ENCODE measurements around the gene UBAP1L.
"Not testable (repeated sequence)": the region's sequence is repeated elsewhere in the genome, so short reads cannot be mapped to it uniquely, and the experiment has no call there.

The UBAP1L gene

DNA sequence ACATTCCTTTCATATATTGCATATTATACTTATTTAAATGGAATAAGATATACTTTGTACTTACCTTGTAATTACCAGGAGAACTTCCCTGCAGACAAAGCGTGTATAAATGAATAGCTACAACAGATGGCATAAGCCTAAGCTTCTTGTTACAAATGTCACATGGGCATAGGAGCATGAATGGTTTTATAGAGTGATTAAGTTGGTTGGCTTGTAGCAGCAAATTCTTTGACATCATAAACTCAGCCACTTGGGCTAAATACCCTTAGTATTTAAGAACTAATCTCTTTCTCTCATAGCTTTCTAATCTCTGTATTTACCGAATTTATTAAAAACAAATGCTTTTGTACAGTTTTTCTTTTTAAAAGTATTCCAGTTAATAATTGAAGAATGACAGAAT lies at the start of gene UBAP1L:
Gene UBAP1L, minus strand, starts transcription at position 115 of the 400 bp plus-strand sequence. CDS start 8,985 bp downstream, outside the sequence.
- FAIRE-seq, result no peak
- no peak for DNase-seq (ENCODE audit: extremely low spot score, insufficient read length, low read depth)

DNA sequence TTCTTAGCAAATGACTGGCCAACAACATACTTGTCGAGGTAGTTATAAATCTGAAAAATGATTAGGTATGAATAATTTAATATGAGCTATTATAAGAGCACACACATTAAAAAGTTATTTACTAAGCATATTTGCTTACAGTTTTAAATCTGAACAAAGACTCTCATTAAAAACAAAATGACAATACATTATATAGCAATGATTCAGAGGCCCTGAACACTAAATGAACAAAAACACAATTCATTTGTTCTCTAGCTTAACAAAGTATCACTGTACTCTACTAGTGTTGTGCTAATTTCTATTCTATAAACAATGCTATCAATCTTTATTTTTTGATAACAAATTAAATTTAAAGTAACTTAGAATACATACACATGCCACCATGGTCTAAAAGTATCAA lies 49.1 kb upstream of the UBAP1L start:
- FAIRE-seq (no peak), DNase-seq (ENCODE audit: extremely low spot score, insufficient read length, low read depth) (no peak)

DNA sequence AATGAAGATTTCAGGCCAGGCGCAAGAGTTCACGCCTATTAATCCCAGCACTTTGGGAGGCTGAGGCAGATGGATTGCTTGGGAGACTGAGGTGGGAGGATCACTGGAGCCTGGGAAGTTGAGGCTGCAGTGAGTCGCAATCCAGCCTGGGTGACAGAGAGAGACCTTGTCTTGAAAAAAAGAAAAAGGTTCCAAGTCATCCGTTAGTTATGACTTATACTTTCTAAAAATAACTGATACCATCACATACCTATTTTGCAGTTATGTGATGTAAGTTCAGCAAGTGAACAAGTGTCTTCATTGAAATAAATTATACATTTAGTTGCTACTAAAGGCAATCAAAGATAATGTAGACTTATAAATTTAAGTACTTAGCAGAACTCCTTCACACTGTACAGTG lies 48.0 kb upstream of the UBAP1L start:
- FAIRE-seq, result no peak

DNA sequence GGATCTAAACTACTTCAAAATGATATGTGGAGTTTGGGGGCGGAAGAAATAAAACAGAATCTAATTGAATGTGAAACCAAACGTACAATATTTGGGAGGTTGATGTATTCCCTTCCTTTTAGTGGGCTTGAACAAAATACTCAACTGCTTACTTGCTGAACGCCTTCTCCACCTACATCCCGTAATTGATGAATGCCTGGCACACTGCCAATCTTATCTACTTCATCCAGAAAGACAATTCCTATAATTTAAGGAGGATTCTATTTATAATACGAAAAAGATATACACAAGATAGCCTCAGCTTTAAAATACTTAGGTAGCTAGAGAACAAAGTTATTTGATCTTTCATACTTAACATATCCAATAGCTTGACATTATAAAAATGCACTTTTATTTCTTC lies 41.7 kb upstream of the UBAP1L start:
- no peak for DNase-seq (ENCODE audit: extremely low spot score, insufficient read length, low read depth)
- FAIRE-seq, result no peak

More for the DNA sequence above, 48.0 kb upstream of the UBAP1L start:
- DNase-seq (ENCODE audit: extremely low spot score, insufficient read length, low read depth), result no peak

DNA sequence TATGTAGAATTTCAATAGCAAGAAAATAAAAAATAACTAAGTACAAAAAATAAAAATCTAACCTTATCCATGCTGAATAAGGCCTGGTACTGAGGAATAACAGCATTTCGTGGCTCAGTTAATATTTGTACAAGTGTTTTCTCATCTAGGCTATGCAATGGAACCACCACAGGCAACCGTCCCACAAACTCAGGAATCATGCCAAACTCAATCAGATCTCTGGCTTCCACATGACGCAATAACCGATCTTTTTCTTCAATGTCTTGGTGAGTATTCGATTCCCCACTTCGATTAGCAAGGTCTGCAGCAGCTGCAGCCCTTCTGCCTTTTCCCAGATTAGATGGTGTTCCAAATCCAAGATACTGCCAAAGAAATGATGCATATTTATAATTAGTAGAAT lies 39.7 kb upstream of the UBAP1L start:
- no peak for FAIRE-seq

DNA sequence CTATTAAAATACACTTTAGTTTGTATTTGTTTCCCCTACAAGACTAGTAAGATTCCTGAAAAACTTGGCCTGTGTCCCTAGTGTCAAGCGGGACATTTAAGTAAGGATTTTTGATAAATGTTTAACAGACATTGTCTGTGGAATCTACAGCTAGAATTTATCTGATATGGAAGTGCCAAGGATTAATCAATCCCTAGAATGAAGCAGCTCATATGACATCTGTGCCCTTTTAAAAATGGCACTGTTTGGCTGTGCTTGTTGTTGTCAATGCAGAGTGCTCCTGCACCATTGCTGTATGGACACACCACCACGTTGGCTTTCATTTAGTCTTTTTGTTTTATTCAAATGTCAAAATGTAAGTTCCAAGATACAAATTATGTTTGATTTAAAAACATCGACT lies 32.9 kb upstream of the UBAP1L start:
- FAIRE-seq (no peak), DNase-seq (ENCODE audit: extremely low spot score, insufficient read length, low read depth) (no peak)

More for the DNA sequence above, 39.7 kb upstream of the UBAP1L start:
- DNase-seq (ENCODE audit: extremely low spot score, insufficient read length, low read depth), result no peak

DNA sequence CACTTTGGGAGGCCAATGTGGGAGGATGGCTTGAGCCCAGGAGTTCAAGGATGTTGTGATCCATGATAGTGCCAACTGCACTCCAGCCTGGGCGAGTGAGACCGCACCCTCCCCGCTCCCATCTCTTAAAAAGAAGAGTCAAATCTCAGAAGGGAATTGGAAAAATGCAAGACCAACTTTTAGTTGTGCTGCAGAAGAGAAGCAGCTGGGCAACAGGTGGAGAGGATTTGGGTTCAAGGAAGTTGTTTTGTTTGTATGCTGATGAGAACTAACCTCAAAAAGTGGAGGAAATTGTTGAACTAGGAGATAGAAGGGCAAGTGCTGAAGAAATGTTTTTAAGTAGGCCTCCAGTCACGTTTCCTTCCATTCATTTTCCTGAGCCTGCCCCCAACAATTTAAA lies 31.4 kb upstream of the UBAP1L start:
- FAIRE-seq (no peak), DNase-seq (ENCODE audit: extremely low spot score, insufficient read length, low read depth) (no peak)

DNA sequence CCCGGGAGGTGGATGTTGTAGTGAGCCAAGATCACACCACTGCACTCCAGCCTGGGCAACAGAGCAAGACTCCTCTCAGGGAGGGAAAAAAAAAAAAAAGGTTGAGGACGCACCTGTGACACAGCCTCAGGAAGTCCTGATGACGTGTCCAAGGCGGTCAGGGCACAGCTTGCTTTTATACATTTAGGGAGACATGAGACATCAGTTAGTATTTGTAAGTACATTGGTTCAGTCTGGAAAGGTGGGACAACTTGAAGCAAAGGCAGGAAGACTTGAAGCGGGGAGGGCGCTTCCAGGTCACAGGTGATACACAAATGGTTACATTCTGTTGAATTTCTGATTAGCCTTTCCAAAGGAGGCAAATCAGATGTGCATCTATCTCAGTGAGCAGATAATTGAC lies 23.6 kb upstream of the UBAP1L start:
- DNase-seq (ENCODE audit: extremely low spot score, insufficient read length, low read depth); FAIRE-seq: not testable (repeated sequence)

DNA sequence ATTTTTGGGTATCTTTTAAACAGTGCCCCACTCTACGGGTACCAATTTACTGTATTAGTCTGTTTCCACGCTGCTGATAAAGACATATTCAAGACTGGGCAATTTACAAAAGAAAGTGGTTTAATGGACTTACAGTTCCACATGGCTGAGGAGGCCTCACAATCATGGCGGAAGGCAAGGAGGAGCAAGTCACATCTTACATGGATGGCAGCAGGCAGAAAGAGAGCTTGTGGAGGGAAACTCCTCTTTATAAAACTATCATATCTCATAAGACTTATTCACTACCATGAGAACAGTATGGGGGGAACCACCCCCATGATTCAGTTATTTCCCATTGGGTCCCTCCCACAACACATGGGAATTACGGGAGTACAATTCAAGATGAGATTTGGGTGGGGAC lies 22.9 kb upstream of the UBAP1L start:
- FAIRE-seq; DNase-seq (ENCODE audit: extremely low spot score, insufficient read length, low read depth): not testable (repeated sequence)

DNA sequence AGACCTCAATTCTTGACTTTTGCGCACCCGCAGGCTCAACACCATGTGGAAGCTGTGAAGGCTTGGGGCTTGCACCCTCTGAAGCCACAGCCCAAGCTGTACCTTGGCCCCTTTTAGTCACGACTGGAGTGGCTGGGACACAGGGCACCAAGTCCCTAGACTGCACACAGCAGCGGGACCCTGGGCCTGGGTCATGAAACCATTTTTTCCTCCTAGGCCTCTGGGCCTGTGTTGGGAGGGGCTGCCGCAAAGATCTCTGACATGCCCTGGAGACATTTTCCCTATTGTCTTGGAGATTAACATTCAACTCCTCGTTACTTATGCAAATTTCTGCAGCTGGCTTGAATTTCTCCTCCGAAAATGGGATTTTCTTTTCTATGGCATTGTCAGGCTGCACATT lies 22.1 kb upstream of the UBAP1L start:
- DNase-seq (ENCODE audit: extremely low spot score, insufficient read length, low read depth); FAIRE-seq: not testable (repeated sequence)

DNA sequence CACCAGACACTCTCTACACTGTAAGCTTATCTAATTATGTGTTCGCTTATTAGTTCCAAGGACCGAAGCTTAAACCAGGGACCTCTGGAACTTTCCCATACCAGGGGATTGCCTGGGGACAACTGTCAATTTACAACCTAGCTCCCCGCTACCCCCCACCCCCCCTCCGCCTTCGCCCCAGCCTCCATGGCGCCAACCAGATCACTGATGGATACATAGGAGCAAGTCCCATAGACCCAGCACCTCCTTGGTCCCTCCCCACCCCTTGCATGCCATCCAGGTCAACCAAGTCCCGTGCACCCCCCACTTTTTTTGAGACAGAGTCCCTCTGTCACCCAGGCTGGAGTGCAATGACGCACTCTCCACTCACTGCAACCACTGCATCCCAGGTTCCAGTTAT lies 19.5 kb upstream of the UBAP1L start:
- FAIRE-seq, result no peak
- DNase-seq (ENCODE audit: extremely low spot score, insufficient read length, low read depth), result no peak

DNA sequence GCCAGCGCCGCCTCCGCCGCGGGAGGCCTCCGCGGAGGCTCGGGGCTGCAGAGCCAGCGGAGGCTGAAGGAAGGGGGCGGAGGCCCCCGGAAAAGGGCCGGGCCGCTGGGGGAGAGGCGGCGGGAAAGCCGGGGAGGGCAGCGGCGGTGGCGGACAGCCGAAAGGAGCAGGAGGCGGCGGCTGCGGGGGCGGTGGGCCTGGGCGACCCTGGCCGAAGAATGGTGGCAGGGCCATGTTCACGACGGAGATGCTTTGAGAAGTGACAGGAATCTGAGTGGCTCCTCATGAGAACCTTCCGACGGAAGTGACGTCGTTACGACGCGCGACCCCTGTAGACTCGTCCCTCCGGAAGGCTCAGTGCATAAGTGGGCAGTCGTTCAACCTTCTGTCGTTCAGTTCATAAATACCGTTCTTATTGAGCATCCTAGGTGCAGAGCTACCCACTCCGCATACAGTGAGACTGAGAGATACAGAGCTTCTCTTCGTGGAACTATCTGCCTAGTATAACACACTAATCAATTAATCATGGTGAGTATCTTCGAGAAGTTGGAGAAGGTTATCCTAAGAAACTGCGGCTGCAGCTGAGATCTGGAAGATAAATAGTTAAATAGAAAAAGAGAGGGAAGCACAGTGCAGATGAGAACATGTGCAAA lies 18.7 kb upstream of the UBAP1L start, which contains the start of gene PDCD7:
Gene PDCD7, minus strand, starts transcription at position 261 of the 653 bp plus-strand sequence. Its CDS starts 27 bp downstream, at position 234.
- peak; percentile 96 for FAIRE-seq
- peak; percentile 89 for DNase-seq (ENCODE audit: extremely low spot score, insufficient read length, low read depth)

DNA sequence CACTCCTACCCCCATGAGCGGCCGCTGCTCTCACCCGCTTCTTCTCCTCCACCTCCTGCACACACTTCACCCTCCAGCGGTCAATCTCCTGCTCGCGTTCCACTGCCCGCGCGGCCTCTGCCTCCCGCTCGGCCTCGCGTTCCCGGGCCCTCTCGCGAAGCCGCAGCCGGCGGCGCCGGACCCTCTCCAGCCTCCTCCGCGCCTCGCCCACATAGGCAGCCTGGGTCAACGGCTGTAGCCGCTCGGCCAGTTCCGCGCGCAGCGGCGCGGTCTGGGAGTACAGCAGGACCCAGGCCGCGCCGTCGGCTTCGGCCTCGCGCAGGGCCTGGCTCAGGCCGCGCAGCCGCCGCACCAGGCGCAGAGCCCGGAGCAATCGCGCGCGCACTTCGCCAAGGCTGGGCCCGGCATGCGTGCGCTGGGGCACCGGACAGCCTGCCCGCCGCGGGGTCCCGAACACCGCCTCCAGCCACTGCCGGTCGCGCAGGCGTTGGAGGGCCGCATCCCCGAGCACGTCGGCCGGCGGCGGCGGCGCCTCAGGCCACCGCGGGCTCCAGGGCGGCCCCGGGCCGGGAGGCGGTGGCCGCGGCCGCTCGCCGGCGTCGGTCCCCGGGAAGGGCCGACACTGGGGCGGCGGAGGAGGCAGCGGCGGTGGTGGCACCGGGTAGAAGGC lies 18.0 kb upstream of the UBAP1L start:
- DNase-seq (ENCODE audit: extremely low spot score, insufficient read length, low read depth) (peak; percentile 39), FAIRE-seq (no peak)

DNA sequence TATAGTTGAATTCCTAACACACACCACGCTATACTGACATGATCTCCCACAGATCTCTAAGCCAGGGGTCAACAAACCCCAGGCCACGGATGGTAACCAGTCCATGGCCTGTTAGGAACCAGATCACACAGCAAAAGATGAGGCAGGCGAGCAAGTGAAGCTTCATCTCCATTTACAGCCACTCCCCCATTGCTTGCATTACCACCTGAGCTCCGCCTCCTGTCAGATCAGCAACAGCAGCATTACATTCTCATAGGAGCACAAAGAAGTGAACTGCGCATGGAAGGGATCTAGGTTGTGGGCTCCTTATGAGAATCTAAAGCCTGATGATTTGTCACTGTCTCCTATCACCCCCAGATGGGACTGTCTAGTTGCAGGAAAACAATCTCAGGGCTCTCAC lies 15.9 kb upstream of the UBAP1L start:
- FAIRE-seq (no peak), DNase-seq (ENCODE audit: extremely low spot score, insufficient read length, low read depth) (no peak)

DNA sequence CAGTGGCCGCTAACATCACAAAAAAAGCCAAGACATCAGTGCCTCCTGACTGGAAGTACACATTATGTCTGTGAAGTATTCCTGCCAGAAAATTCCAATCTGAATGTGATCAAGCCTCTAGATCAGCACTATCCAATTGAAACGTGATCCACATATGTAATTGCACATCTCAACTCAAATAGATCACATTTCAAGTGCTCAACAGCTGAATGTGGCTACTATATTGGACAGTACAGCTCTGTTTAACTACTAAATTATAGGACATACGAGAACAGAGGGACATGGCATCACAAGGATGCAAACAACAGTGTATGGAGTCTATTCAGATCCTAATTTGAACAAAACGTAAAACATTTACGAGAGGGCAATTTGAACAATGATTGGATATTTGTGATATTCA lies 542 bp upstream of the UBAP1L start:
- no peak for DNase-seq (ENCODE audit: extremely low spot score, insufficient read length, low read depth)
- FAIRE-seq, result no peak

DNA sequence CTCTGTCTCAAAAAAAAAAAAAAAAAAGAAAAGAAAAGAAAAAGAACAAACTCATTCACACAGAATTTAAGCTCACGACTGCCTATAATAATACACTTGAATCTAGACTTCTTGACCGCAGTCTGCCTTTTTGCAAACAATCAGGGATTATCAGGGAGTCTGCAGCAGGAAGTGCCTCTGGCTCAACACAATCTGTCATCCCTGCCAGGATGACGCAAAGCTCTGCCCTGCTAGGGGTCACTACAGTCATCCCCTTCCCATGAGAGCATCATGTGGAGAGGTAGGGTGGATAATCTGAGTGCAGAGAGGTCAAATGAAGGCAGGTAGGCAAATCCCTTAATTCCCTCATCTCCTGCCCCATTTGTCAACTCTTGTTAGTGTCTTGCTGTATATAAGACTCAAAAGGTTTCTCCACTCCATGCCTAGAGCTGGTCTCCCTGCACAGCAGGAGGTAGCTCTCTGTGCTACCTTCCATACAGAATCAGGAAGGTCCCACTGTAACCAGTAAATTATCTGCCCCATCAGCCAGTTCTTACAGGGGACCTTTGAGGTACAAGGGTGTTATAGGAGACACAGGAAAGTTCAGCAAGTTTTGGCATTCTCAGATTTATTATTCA lies 4.2 kb downstream of the UBAP1L start:
- FAIRE-seq, result no peak
- DNase-seq (ENCODE audit: extremely low spot score, insufficient read length, low read depth), result no peak

DNA sequence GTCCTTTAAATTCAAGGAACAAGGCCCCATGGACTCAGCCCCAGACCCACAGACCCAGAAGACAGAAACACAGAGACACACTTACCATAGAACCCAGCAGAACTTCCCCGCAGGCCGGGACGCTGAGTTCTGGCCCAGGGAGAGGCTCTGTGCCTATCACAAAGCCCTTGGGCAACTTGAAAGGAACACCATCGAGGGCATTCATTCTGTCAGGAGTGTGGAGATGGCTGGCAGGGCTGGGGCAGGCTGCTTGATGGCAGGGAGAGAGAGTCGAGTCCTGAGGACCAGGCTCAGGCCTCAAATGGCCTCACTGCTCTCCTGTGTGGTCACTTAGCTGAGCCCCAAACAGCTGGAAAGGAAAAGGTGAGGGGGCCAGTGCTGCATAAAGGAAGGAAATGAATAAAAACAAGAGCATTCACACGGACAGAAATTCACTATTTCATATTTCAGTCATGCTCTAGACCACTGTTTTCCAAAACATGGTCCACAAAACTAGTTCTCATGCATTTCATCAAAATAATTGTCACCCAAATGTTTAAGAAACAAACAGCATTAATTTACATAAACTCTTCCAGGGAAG lies 8.9 kb downstream of the UBAP1L start:
- FAIRE-seq (no peak), DNase-seq (ENCODE audit: extremely low spot score, insufficient read length, low read depth) (no peak)

DNA sequence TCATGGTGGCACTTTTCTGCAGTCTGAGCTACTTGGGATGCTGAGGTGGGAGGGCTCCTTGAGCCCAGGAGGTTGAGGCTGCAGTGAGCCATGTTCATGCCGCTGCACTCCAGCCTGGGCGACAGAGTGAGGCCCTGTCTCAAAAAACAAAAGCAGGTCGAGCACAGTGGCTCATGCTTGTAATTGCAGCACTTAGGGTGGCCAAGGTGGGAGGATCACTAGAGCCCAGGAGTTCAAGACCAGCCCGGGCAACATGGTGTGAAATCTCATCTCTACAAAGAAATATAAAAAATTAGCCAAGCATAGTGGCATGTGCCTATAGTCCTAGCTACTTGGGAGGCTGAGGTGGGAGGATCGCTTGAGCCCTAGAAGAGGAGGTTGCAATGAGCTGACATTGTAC lies 10.0 kb downstream of the UBAP1L start:
- FAIRE-seq, result no peak
- no peak for DNase-seq (ENCODE audit: extremely low spot score, insufficient read length, low read depth)

DNA sequence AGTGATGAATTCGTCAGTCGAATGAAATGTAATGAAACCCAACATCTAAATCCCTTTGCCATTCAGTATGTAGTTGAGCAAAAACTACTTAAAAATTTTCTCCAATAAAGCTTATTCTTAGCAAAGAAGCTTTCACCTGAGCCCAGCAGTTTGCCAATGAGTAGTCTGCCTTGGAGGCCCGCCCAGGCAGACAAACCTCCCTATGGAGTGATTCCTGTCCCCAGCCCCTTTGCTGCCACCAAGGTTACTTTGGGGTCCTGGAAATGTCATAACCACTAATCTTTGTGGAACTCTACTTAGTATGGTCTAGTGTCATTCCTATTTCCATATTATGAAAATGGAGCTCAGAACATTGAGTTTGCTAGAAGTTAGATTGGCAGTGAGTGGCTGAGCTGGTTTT lies 12.1 kb downstream of the UBAP1L start:
- DNase-seq (ENCODE audit: extremely low spot score, insufficient read length, low read depth) (no peak), FAIRE-seq (no peak)

DNA sequence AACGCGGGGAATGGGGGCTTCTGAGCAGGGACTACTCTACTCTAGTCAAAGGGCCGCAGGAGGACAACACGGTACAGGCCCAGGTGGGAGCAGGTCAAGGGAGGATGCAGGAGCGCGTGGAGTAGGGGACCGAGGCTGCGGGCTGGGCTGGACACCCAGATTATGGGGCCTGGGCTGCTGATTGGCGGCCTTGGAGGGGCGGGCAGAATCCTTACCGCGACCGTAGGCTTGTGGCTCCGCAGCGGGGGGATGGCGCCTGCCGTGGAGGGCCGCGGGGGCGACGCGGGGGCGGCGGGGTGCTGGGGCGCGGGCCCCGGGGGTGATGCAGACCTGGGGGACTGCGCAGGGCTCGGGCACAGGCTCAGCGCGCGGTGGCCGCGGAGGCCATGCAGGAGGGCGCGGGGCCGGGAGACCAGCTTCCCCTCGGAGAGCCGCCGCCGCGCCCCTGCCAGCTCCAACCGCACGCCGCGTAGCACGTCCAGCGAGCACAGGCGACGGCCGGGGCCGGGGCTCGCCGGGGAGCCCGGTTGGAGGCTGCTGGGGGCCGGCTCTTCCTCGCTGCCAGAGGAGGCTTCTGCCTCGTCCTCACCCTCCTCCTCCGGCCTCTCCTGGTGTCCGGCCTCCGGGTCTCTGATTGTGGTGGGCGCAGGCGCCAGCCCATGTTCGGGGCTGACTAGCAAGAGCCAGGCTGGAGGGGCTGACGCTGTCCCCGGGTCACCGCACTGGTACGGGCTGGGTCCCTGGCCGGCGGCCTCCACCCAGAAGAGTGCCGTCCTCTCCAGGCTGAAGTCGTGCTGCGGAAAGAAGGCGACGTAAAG lies 12.9 kb downstream of the UBAP1L start:
- DNase-seq (ENCODE audit: extremely low spot score, insufficient read length, low read depth) (no peak), FAIRE-seq (no peak)
